ENCODE data around the gene INPP4B. TPM values are rescaled to one million over a fixed set of nuclear protein-coding genes. Genes with fewer than 3 reads are reported as not detected.

Gene INPP4B
- total RNA-seq, 1 experiment from 2014 or later = 0.07 TPM

GRCh38 chr4:142242156-142242555, 603.9 kb downstream of the INPP4B start:
- no peaks in the 10 kb centered on the region for H3K4me1 ChIP-seq (ENCODE audit: insufficient read depth, low read length)
- H3K9ac ChIP-seq (ENCODE audit: extremely low read depth, insufficient read length, low read length) = no peak overlapping the region
- Mint-ChIP-seq H3K4me1 (0 out of 4 replicates have a peak, but pooled peaks cover 0 to 2% of the 10 kb centered on the region in 2 experiments), H3K36me3 (ENCODE audit: insufficient read depth in 1 of 3, low read depth in 3 of 3) (no peaks in the 10 kb centered on the region; a peak in 2 of 7 replicates), H3K27me3 (ENCODE audit: low read depth) (no peaks in the 10 kb centered on the region), H3K9me3 (peaks cover 0 to 5% of the 10 kb centered on the region in 2 experiments; a peak in 2 of 5 replicates), H3K27ac (no peak overlapping the region), H3K4me3 (no peak overlapping the region)
- H3K4ac ChIP-seq (ENCODE audit: low read depth, low read length) = no peak overlapping the region
- H3K23ac ChIP-seq (ENCODE audit: insufficient read length, low read depth, low read length) = no peak overlapping the region
- no CpG with 5 or more reads among the region's 2 CpGs for WGBS (ENCODE audit: extremely low coverage, insufficient read length, low lambda C conversion rate)
- H3K79me2 ChIP-seq (ENCODE audit: insufficient read depth, low read length) = no peaks in the 10 kb centered on the region
- H2AFZ ChIP-seq (ENCODE audit: low read length) = no peak overlapping the region
- no peak for DNase-seq
- H4K8ac ChIP-seq (replicated peaks; ENCODE audit: insufficient read length, low read depth, low read length) = no peak overlapping the region
- H4K5ac ChIP-seq (ENCODE audit: insufficient read length, low read depth, low read length) = no peak overlapping the region
- no peak overlapping the region for H2BK20ac ChIP-seq (ENCODE audit: low read depth, low read length, poor library complexity, severe bottlenecking)
- no peaks in the 10 kb centered on the region for H3K79me1 ChIP-seq (ENCODE audit: insufficient read depth, low read depth, low read length, poor library complexity, severe bottlenecking)
- no peaks in the 10 kb centered on the region for H3K27me3 ChIP-seq (ENCODE audit: insufficient read depth, low read length)
- H3K56ac ChIP-seq (ENCODE audit: insufficient read length, low read depth, low read length) = no peak overlapping the region
- no peak overlapping the region for H2BK5ac ChIP-seq (ENCODE audit: insufficient read length, low read length)
- H3K4me2 ChIP-seq (ENCODE audit: insufficient read depth, insufficient read length, low read length) = no peak overlapping the region
- H4K20me1 ChIP-seq (ENCODE audit: control insufficient read depth, insufficient read depth, insufficient read length) = no peaks in the 10 kb centered on the region
- no peak overlapping the region for H3T11ph ChIP-seq (ENCODE audit: low read length)
- H3K9me3 ChIP-seq (ENCODE audit: control insufficient read depth, low read depth, low read length) = no peaks in the 10 kb centered on the region
- TF ChIP-seq CTCF (conservative IDR thresholded peaks at IDR 0.05) = no peak
- H3K18ac ChIP-seq (ENCODE audit: insufficient read length, low read depth, low read length) = no peak overlapping the region
- no peak overlapping the region for H3K14ac ChIP-seq (ENCODE audit: insufficient read depth, low read length)
- H2BK15ac ChIP-seq (ENCODE audit: low read depth, low read length) = no peak overlapping the region
- no peaks in the 10 kb centered on the region for H3K23me2 ChIP-seq (ENCODE audit: insufficient read length, low read depth, low read length, poor library complexity, severe bottlenecking)
- no peak overlapping the region for H2BK120ac ChIP-seq (ENCODE audit: low read depth, low read length, poor library complexity, severe bottlenecking)
- no peak overlapping the region for H4K91ac ChIP-seq (ENCODE audit: insufficient read length, low read depth, low read length)
- no peak overlapping the region for H2AK5ac ChIP-seq (ENCODE audit: insufficient read length, low read length)
- H3K27ac ChIP-seq (ENCODE audit: insufficient read length, low read depth, low read length) = no peak overlapping the region
- H2BK12ac ChIP-seq (ENCODE audit: insufficient read length, low read depth, low read length) = no peak overlapping the region

Measured in H9 (cell line).